Progenitor cell of endocrine pancreas (in vitro differentiated cells): Measurements from ENCODE around the gene SORL1. TPM values are rescaled to one million over a fixed set of nuclear protein-coding genes. Genes with fewer than 3 reads are reported as not detected.

Source experiments
- DNase-seq: peaks from one replicate; pipeline ENCODE4 v3.0.0; 2021; ENCODE audit warnings: low spot score; ENCODE audit not compliant: unreplicated experiment
- H3K27ac Mint-ChIP-seq: 2 replicates; pipeline ENCODE4 v1.8.0; 2021; ENCODE audit warnings: mild to moderate bottlenecking, moderate library complexity, mixed read lengths
- H3K27me3 Mint-ChIP-seq: 2 replicates; pipeline ENCODE4 v1.8.0; 2021; ENCODE audit warnings: mixed read lengths
- H3K36me3 Mint-ChIP-seq: 2 replicates; pipeline ENCODE4 v1.8.0; 2022; ENCODE audit warnings: mixed read lengths; ENCODE audit not compliant: insufficient read depth
- H3K4me1 Mint-ChIP-seq: 2 replicates; pipeline ENCODE4 v1.8.0; 2021; ENCODE audit warnings: low read depth, mixed read lengths
- H3K4me3 Mint-ChIP-seq: 2 replicates; pipeline ENCODE4 v1.8.0; 2021; ENCODE audit warnings: low read depth, mild to moderate bottlenecking, moderate library complexity, mixed read lengths
- H3K9me3 Mint-ChIP-seq: 2 replicates; pipeline ENCODE4 v1.8.0; 2021; ENCODE audit warnings: low read depth, mixed read lengths
- CTCF ChIP-seq: fragments of 200-600 bp; sonication (generic); IDR thresholded peaks from one replicate; pipeline ENCODE4 v1.5.0; 2021; ENCODE audit warnings: antibody characterized with exemption, mild to moderate bottlenecking; ENCODE audit not compliant: unreplicated experiment
- total RNA-seq: library from RNA; stranded (reverse); gene quantifications from 2 replicates; pipeline ENCODE4 v1.2.1, GENCODE V29; 2021

The SORL1 gene
- total RNA-seq, 1 donor from 2014 or later: 31.8 TPM

GRCh38 chr11:121572571-121573059 lies 120.5 kb downstream of the SORL1 start:
- Mint-ChIP-seq H3K4me1 (peaks cover 23% of the 10 kb centered on the region), H3K27me3 (no peaks in the 10 kb centered on the region), H3K4me3 (no peak overlapping the region), H3K27ac (no peak overlapping the region), H3K36me3 (peaks cover 19% of the 10 kb centered on the region), H3K9me3 (no peaks in the 10 kb centered on the region)
- no peak for DNase-seq
- TF ChIP-seq CTCF: no peak

GRCh38 chr11:121574801-121575200 lies 122.7 kb downstream of the SORL1 start:
- H3K27me3 Mint-ChIP-seq: no peaks in the 10 kb centered on the region
- H3K9me3 Mint-ChIP-seq: peaks cover under 1% of the 10 kb centered on the region
- no peak for DNase-seq
- no peak overlapping the region for H3K27ac Mint-ChIP-seq
- H3K4me3 Mint-ChIP-seq: no peak overlapping the region
- TF ChIP-seq CTCF: no peak
- peaks cover 15% of the 10 kb centered on the region for H3K36me3 Mint-ChIP-seq
- H3K4me1 Mint-ChIP-seq: peaks cover 35% of the 10 kb centered on the region

DNA sequence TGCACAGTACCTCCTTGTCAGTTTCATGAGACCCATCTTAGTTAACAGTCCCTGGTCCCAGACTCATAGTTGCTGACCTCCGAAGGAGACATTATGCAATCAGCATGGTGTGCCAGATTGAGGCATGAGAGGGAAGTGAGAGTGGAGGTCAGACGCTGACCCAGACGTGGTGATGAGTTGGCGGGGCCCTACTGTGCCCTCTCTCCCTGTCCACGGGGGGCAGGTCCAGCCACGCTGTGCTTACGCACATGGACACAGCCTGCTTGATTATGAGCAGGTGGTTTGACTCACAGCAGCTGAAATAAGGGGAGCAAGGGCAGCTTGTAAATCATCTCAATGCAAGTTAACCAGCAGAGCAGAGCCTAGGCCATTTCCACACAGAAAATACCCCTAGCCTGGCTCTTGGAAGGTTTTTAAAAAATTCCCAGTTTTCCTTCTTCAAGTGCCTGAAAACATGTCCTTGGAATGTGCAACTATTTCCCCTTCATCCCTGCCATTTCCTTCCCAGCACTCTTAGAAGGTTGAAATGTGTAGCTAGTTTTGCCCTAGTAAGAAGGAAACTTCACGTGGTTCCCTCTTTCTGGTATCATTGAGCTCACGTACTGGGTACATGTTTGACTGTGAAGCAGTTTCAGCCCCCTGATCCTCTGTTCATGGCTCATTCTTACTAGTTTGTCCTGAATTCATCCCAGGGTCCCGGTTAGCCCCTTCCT lies 123.3 kb downstream of the SORL1 start:
- no peak for DNase-seq
- TF ChIP-seq CTCF: no peak
- H3K4me3 Mint-ChIP-seq: no peak overlapping the region
- H3K36me3 Mint-ChIP-seq: peaks cover 19% of the 10 kb centered on the region
- H3K27ac Mint-ChIP-seq: no peak overlapping the region
- no peaks in the 10 kb centered on the region for H3K27me3 Mint-ChIP-seq
- H3K9me3 Mint-ChIP-seq: peaks cover 7% of the 10 kb centered on the region
- peaks cover 35% of the 10 kb centered on the region for H3K4me1 Mint-ChIP-seq

- no peak for DNase-seq
- Mint-ChIP-seq H3K27me3 (no peaks in the 10 kb centered on the region), H3K9me3 (peaks cover 10% of the 10 kb centered on the region), H3K4me1 (peaks cover 35% of the 10 kb centered on the region), H3K27ac (no peak overlapping the region), H3K4me3 (no peak overlapping the region), H3K36me3 (peaks cover 22% of the 10 kb centered on the region)
- no peak for TF ChIP-seq CTCF
These were observed 123.8 kb downstream of the SORL1 start for GRCh38 chr11:121575963-121576290.

DNA sequence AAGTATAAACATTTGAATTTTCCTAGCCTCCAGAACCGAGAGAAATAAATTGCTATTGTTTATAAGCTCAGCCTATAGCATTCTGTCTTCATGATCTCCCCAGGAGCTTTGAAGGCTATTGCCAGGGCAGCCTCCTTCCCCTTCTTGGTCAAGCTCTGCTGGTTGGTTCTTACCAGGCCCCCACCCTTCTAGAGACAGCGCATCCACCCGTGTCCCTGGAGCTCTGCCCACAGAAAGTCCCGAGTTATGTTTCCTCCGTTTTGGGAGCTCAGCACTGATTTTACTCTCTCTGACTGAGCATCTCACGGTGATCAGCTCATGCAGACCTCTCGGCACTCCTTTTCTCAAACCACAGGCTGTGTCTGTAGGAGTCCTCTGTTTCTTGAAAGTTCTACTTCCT lies 124.4 kb downstream of the SORL1 start:
- TF ChIP-seq CTCF: no peak
- Mint-ChIP-seq H3K27ac (no peak overlapping the region), H3K4me3 (no peak overlapping the region), H3K4me1 (peaks cover 35% of the 10 kb centered on the region), H3K36me3 (peaks cover 23% of the 10 kb centered on the region), H3K9me3 (peaks cover 10% of the 10 kb centered on the region), H3K27me3 (no peaks in the 10 kb centered on the region)
- DNase-seq: no peak
